ENCODE measurements around the gene RAET1L. TPM values are rescaled to one million over a fixed set of nuclear protein-coding genes. Genes with fewer than 3 reads are reported as not detected.

Gene RAET1L
- total RNA-seq, 4 donors from 2014 or later = not detected

GRCh38 chr6:150032598-150032997 is 7.3 kb upstream of the RAET1L start:
- no peak for TF ChIP-seq CTCF (IDR thresholded peaks at IDR 0.05; ENCODE audit: low read depth)

DNA sequence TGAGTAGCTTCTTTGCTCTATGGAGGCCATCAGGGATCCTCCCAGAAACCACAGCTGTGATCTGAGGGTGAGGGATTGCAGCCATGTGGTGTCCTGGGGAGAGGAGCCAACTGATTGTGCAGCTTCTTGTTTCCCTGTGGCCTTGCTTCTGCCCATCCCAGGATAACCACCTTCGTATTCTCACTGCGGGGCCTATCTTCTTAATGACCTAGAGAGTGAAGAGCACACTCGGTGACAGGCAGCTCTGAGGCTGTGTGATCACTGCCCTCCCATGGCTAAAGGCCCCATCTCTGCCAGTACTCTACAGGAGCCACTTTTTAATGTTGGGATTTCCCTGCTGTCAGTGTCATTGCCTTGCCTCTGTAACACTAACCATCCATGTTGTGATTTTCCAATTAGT is 5.3 kb upstream of the RAET1L start:
- TF ChIP-seq CTCF (IDR thresholded peaks at IDR 0.05; ENCODE audit: low read depth) = no peak

DNA sequence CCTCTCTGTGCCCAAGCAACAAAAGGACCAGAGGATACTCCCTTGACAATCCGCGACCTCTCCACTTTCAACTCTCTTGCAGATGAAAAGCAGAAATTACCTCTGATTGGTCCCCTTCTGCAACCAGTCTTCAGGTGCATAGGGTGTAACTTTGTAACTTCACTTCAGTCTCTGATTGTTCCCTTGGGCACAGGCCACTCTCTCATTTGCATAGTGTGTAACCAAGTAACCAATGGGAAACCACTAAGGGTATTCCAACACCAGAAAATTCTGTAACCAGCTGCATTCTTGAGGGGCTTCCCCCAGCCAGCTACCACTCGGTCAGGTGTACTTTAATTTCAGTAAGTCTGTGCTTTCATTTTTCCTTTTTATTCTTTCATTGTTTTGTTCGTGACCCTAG is 4.4 kb upstream of the RAET1L start:
- no peak for TF ChIP-seq CTCF (IDR thresholded peaks at IDR 0.05; ENCODE audit: low read depth)

DNA sequence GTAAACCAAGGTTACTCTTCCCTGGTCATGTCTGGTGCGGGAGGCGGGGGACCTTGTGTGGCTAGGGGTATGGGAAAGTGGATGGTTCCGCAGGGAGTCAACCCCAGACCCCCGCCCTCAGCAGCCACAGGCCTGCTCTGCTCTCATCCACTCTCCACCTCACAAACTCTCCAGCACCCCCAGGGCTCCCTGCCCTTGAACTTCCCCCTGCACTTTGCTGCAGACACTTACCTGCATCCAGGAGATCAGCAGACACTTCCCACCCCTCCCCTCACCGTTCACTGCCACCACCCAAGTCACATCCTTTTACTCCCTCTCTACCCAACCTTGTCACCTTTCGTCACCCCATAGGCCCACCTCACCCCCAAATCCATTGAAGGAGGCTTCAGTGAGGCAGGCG is 3.9 kb upstream of the RAET1L start:
- TF ChIP-seq CTCF (IDR thresholded peaks at IDR 0.05; ENCODE audit: low read depth) = no peak

- no peak for TF ChIP-seq CTCF (IDR thresholded peaks at IDR 0.05; ENCODE audit: low read depth)
Measured at GRCh38 chr6:150028799-150029198, 3.5 kb upstream of the RAET1L start.

DNA sequence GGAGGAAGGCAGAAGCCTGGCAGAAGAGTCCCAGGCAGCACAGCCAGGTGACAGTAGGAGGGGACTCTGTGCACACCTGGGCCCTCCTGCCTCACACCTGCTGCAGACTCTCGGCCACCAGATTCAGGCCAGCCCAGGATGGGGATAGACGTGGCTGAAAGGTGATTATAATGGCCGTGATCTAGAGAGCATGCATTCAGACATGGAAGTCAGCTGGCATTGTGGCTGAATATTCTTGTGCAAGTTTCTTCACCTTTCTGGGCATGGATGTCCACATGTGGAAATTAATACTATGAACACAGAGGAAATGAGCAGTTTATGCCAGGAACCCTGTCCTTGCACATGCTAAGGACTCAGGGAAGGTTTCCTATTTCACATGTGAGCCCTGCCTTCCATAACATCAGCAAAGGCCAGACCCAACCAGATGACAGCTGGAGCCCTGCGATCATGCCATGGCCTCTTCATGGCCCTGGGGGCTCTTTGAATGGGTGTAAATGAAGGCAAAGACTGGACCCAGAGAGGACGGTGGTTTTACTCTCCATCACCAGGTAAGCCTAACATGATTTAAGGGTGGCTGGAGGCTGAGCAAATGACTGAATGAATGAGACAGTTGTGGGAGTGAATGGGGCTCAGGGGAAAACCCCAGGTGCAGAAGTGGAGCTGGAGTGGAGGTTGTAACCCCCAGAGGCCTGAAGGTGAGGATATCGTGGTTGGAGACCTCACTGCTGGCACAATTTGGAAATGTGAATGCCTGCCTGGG is 2.7 kb upstream of the RAET1L start:
- no peak for TF ChIP-seq CTCF (IDR thresholded peaks at IDR 0.05; ENCODE audit: low read depth)

GRCh38 chr6:150026976-150027805 is 1.9 kb upstream of the RAET1L start:
- no peak for TF ChIP-seq CTCF (IDR thresholded peaks at IDR 0.05; ENCODE audit: low read depth)

Data from subcutaneous adipose tissue (tissue), 4 donors.